Measurements from ENCODE around the gene ELL. TPM values are rescaled to one million over a fixed set of nuclear protein-coding genes. Genes with fewer than 3 reads are reported as not detected.
"Not testable (repeated sequence)": the region's sequence is repeated elsewhere in the genome, so short reads cannot be mapped to it uniquely, and the experiment has no call there.

Gene ELL
- total and polyA plus RNA-seq, 2 experiments from 2014 or later = 11.3 to 20.1 TPM

- not testable (repeated sequence) for H2AFZ ChIP-seq; H3K27ac Mint-ChIP-seq; H3K4me3 Mint-ChIP-seq; H3K27me3 Mint-ChIP-seq (ENCODE audit: insufficient read depth, low read depth, poor library complexity); H3K4me3 ChIP-seq; ATAC-seq; H3K9me3 Mint-ChIP-seq; H3K9me2 ChIP-seq (ENCODE audit: insufficient read depth); H3K27me3 ChIP-seq (ENCODE audit: insufficient read depth); DNase-seq (ENCODE audit: low spot score); H3K79me2 ChIP-seq (replicated peaks; ENCODE audit: insufficient read depth); H4K20me1 ChIP-seq (replicated peaks; ENCODE audit: insufficient read depth); H3K27ac ChIP-seq (ENCODE audit: low read depth); H3K4me2 ChIP-seq; H3K4me1 ChIP-seq (ENCODE audit: insufficient read depth)
- peaks cover 19% of the 10 kb centered on the region for H3K36me3 ChIP-seq (ENCODE audit: insufficient read depth)
- Mint-ChIP-seq H3K4me1 (peaks cover 10% of the 10 kb centered on the region), H3K36me3 (ENCODE audit: low read depth) (peaks cover 67% of the 10 kb centered on the region)
- H3F3A ChIP-seq (replicated peaks; ENCODE audit: low read depth) = peaks cover 23% of the 10 kb centered on the region
Measured at GRCh38 chr19:18540200-18540599, 18.3 kb upstream of the ELL start.

GRCh38 chr19:18539372-18539771 lies 17.5 kb upstream of the ELL start:
- Mint-ChIP-seq H3K27me3 (ENCODE audit: insufficient read depth, low read depth, poor library complexity) (peaks cover 5% of the 10 kb centered on the region), H3K4me1 (peaks cover 10% of the 10 kb centered on the region), H3K36me3 (ENCODE audit: low read depth) (peaks cover 70% of the 10 kb centered on the region), H3K4me3 (no peak overlapping the region), H3K9me3 (no peaks in the 10 kb centered on the region; the same call in 2 of the 3 replicates), H3K27ac (no peak overlapping the region)
- Histone ChIP-seq H4K20me1 (replicated peaks; ENCODE audit: insufficient read depth) (no peaks in the 10 kb centered on the region; the same call in 1 of the 2 replicates), H3K4me3 (no peak overlapping the region), H3F3A (replicated peaks; ENCODE audit: low read depth) (peaks cover 23% of the 10 kb centered on the region), H3K4me1 (ENCODE audit: insufficient read depth) (no peaks in the 10 kb centered on the region), H3K4me2 (no peak overlapping the region), H3K27ac (ENCODE audit: low read depth) (no peak overlapping the region), H3K27me3 (ENCODE audit: insufficient read depth) (no peaks in the 10 kb centered on the region), H3K79me2 (replicated peaks; ENCODE audit: insufficient read depth) (peaks cover 9% of the 10 kb centered on the region), H2AFZ (no peak overlapping the region), H3K9me2 (ENCODE audit: insufficient read depth) (no peaks in the 10 kb centered on the region), H3K36me3 (ENCODE audit: insufficient read depth) (peaks cover 19% of the 10 kb centered on the region)
- DNase-seq (ENCODE audit: low spot score) = no peak
- ATAC-seq = no peak
- TF ChIP-seq REST (IDR thresholded peaks at IDR 0.05; ENCODE audit: unreplicated experiment) (no peak), CREB1 (CRISPR knock-in tag; IDR thresholded peaks at IDR 0.05; ENCODE audit: low read depth) (no peak), EZH2 (IDR thresholded peaks at IDR 0.05; ENCODE audit: low read depth, unreplicated experiment) (no peak), ETS1 (IDR thresholded peaks at IDR 0.05) (no peak), EZH2phosphoT487 (IDR thresholded peaks at IDR 0.05; ENCODE audit: unreplicated experiment) (no peak), CTCF (conservative IDR thresholded peaks at IDR 0.05; ENCODE audit: low read depth in 2 of 2) (no peak), ZNF114 (CRISPR knock-in tag; IDR thresholded peaks at IDR 0.05) (no peak), NANOG (IDR thresholded peaks at IDR 0.05; ENCODE audit: borderline replicate concordance) (no peak), JUNB (IDR thresholded peaks at IDR 0.05; ENCODE audit: unreplicated experiment) (no peak), ZNF331 (CRISPR knock-in tag; IDR thresholded peaks at IDR 0.05; ENCODE audit: low read depth) (no peak), STAT1 (IDR thresholded peaks at IDR 0.05; ENCODE audit: unreplicated experiment) (no peak)
